GM12878 (cell line): ENCODE measurements around the gene GRIK1. TPM values are rescaled to one million over a fixed set of nuclear protein-coding genes. Genes with fewer than 3 reads are reported as not detected.

Experiments used
- ATAC-seq: fragments of 200-7000 bp; cut with Tn5 transposase; 3 replicates; pipeline ENCODE4 v1.9.1; 2020; ENCODE audit warnings: mild to moderate bottlenecking, moderate library complexity
- BruUV-seq: library from RNA; stranded (reverse); fragments of 400-500 nt; replicated peaks from 2 replicates; lab custom pipeline; 2021; lab: Mats Ljungman, UMichigan
- CTCF ChIA-PET: fragments of 300-600 bp; sonication (Branson Sonifier 250); formaldehyde crosslinking; extraction: SDS; loops from one replicate; lab custom pipeline; 2021; ENCODE audit warnings: inconsistent platforms; lab: Yijun Ruan, JAX
- POLR2A ChIA-PET: fragments of 350-600 bp; formaldehyde crosslinking; extraction: SDS; loops from one replicate; lab custom pipeline; 2021; ENCODE audit warnings: inconsistent platforms; lab: Charles Lee
- RAD21 ChIA-PET: fragments of 300-600 bp; sonication (Branson Sonifier 250); formaldehyde crosslinking; loops from one replicate; lab custom pipeline; 2023; ENCODE audit warnings: antibody characterized with exemption; ENCODE audit not compliant: unreplicated experiment; lab: Charles Lee
- SMC1A ChIA-PET: fragments of 300-600 bp; sonication (Branson Sonifier 250); formaldehyde crosslinking; loops from one replicate; lab custom pipeline; 2023; ENCODE audit not compliant: unreplicated experiment, uncharacterized antibody; lab: Charles Lee
- DNase-seq: peaks from one replicate; pipeline ENCODE4 v3.0.0-alpha.2; 2011; ENCODE audit warnings: low read depth, low spot score
- FAIRE-seq: peaks from 3 replicates; lab custom pipeline; 2011; peaks lifted over from hg19 to GRCh38; lab: Jason Lieb, UNC
- H2AFZ ChIP-seq: 2 replicates; pipeline ENCODE4 v1.6.0; 2011; ENCODE audit warnings: low read depth, low read length, control low read depth; ENCODE audit not compliant: control insufficient read depth
- H3K27ac ChIP-seq: 2 replicates; pipeline ENCODE4 v1.5.1; 2011; ENCODE audit warnings: control low read depth; ENCODE audit not compliant: control insufficient read depth, insufficient read depth
- H3K27me3 ChIP-seq, 2 experiments: replicated peaks in 1 of 2; 2 replicates each; pipeline versions ENCODE4 v1.6.0 to v1.6.1; 2011; ENCODE audit warnings: low read length in 1 of 2; ENCODE audit not compliant: control insufficient read depth in 2 of 2, insufficient read depth in 2 of 2
- H3K36me3 ChIP-seq, 2 experiments: 2 replicates each; pipeline ENCODE4 v1.5.1; 2011; ENCODE audit warnings: low read length in 1 of 2; ENCODE audit not compliant: control insufficient read depth in 2 of 2, insufficient read depth in 2 of 2
- H3K4me1 ChIP-seq: 2 replicates; pipeline ENCODE4 v1.6.1; 2011; ENCODE audit warnings: mild to moderate bottlenecking, low read length, moderate library complexity, mixed read lengths; ENCODE audit not compliant: control insufficient read depth, insufficient read depth
- H3K4me2 ChIP-seq: 2 replicates; pipeline ENCODE4 v1.6.0; 2011; ENCODE audit warnings: control low read depth; ENCODE audit not compliant: control insufficient read depth, insufficient read depth
- H3K4me3 ChIP-seq: fragments of 200-600 bp; sonication (generic); 2 replicates; pipeline ENCODE4 v1.5.1; 2016
- H3K79me2 ChIP-seq: 2 replicates; pipeline ENCODE4 v1.6.0; 2011; ENCODE audit warnings: low read length; ENCODE audit not compliant: control insufficient read depth, insufficient read depth
- H3K9ac ChIP-seq: 2 replicates; pipeline ENCODE4 v1.8.0; 2011; ENCODE audit warnings: low read length, control low read depth, mixed read lengths; ENCODE audit not compliant: control insufficient read depth, insufficient read depth
- H3K9me3 ChIP-seq: replicated peaks from 3 replicates; pipeline ENCODE4 v1.5.1; 2011; ENCODE audit warnings: mild to moderate bottlenecking, low read length; ENCODE audit not compliant: control insufficient read depth, insufficient read depth
- H4K20me1 ChIP-seq: 2 replicates; pipeline ENCODE4 v1.6.0; 2011; ENCODE audit not compliant: control insufficient read depth, insufficient read depth
- EED ChIP-seq: sonication (generic); IDR thresholded peaks from 2 replicates; pipeline ENCODE4 v1.6.1; 2016; ENCODE audit warnings: antibody characterized with exemption, low read depth
- EP300 ChIP-seq, 2 experiments: fragments of 150-350 bp in 1 of 2; IDR thresholded peaks; 2 replicates each; pipeline ENCODE4 v1.6.1; 2011 to 2012; ENCODE audit warnings: low read depth in 2 of 2, low read length in 2 of 2, borderline replicate concordance in 1 of 2, improper control_type of control experiment in 1 of 2, inconsistent platforms in 1 of 2; ENCODE audit not compliant: control insufficient read depth in 1 of 2
- IRF5 ChIP-seq: fragments of 450-650 bp; IDR thresholded peaks from 2 replicates; pipeline ENCODE4 v1.6.1; 2017; ENCODE audit warnings: borderline replicate concordance
- NBN ChIP-seq: fragments of 450-650 bp; IDR thresholded peaks from 2 replicates; pipeline ENCODE4 v1.6.1; 2016
- NR2C1 ChIP-seq: fragments of 450-650 bp; IDR thresholded peaks from 2 replicates; pipeline ENCODE4 v1.6.1; 2017; ENCODE audit warnings: antibody characterized with exemption, mild to moderate bottlenecking, moderate library complexity
- PRDM15 ChIP-seq: fragments of 450-650 bp; formaldehyde crosslinking; IDR thresholded peaks from 2 replicates; pipeline ENCODE4 v1.4.0; 2020; ENCODE audit warnings: mild to moderate bottlenecking, moderate library complexity
- SMAD5 ChIP-seq: IDR thresholded peaks from 2 replicates; pipeline ENCODE4 v1.6.1; 2016; ENCODE audit warnings: antibody characterized with exemption, low read depth
- TARDBP ChIP-seq: IDR thresholded peaks from 2 replicates; pipeline ENCODE4 v1.6.1; 2016; ENCODE audit warnings: borderline replicate concordance
- TCF7 ChIP-seq: IDR thresholded peaks from 2 replicates; pipeline ENCODE4 v1.6.1; 2014; ENCODE audit warnings: antibody characterized with exemption, borderline replicate concordance
- USF2 ChIP-seq: IDR thresholded peaks from 2 replicates; pipeline ENCODE4 v1.6.1; 2011; ENCODE audit warnings: low read depth, low read length, improper control_type of control experiment, borderline replicate concordance
- WRNIP1 ChIP-seq: IDR thresholded peaks from 2 replicates; pipeline ENCODE4 v1.6.1; 2011; ENCODE audit warnings: low read depth, low read length, improper control_type of control experiment, borderline replicate concordance
- YBX1 ChIP-seq: fragments of 450-650 bp; IDR thresholded peaks from 2 replicates; pipeline ENCODE4 v1.6.1; 2016; ENCODE audit warnings: antibody characterized with exemption
- ZBTB11 ChIP-seq: fragments of 450-650 bp; formaldehyde crosslinking; IDR thresholded peaks from 2 replicates; pipeline ENCODE4 v1.5.0; 2022; ENCODE audit warnings: mild to moderate bottlenecking, missing genetic modification characterization
- ZNF622 ChIP-seq: fragments of 450-650 bp; IDR thresholded peaks from 2 replicates; pipeline ENCODE4 v1.6.1; 2017; ENCODE audit warnings: mild to moderate bottlenecking, inconsistent platforms
- WGBS: methylation state at CpG from one replicate; pipeline ENCODE4 v1.1.6; 2016; ENCODE audit warnings: low lambda C conversion rate; ENCODE audit not compliant: insufficient replicate concordance, insufficient coverage; ENCODE audit errors: missing lambda C conversion rate; 5-methylcytosine and 5-hydroxymethylcytosine counted together
- in situ Hi-C: fragments of 300-500 bp; cut with MboI; formaldehyde crosslinking; loops from 9 replicates; pipeline ENCODE4 v1.14.3; 2018; ENCODE audit warnings: mixed read lengths
- intact Hi-C: fragments of 100-400 bp; cut with micrococcal nuclease; formaldehyde crosslinking; loops from one replicate; pipeline ENCODE4 v1.14.2; 2022; ENCODE audit not compliant: unreplicated experiment
- polyA plus RNA-seq, 11 experiments: library from polyadenylated mRNA; depleted of rRNA in 4 of 11; unstranded in 6 of 11; stranded (reverse) in 5 of 11; fragments of >200 nt; fragmentation: Nextera tagmentation in 4 of 11; fragmentation: Illumina TruSeq in 1 of 11; extraction: Ambion mirVana in 4 of 11; extraction: Trizol in 1 of 11; gene quantifications; 1 replicate in 1 of 11; 2 replicates in 10 of 11; pipeline versions ENCODE4 v1.2.1 to v1.2.3, GENCODE V29; 2011 to 2016; ENCODE audit warnings: inconsistent platforms in 2 of 11, missing spikeins in 2 of 11, low read depth in 1 of 11
- total RNA-seq, 4 experiments: library from RNA; depleted of rRNA in 3 of 4; stranded (reverse); fragments of >200 nt in 3 of 4; fragmentation: Illumina TruSeq in 1 of 4; extraction: Trizol in 1 of 4; gene quantifications; 2 replicates each; pipeline versions ENCODE4 v1.2.1 to v1.2.3, GENCODE V29; 2013 to 2021

GRIK1 gene
- total and polyA plus RNA-seq, 10 of the 15 experiments (the other 5 are each of a cell fraction or from before 2014, with no cell fraction given): 0.05 to 0.13 (median 0.09) TPM; not detected in 7

- RAD21 ChIA-PET: no interaction called here
- DNase-seq (no peak), FAIRE-seq (no peak), ATAC-seq (no peak)
- Histone ChIP-seq H3K4me2 (no peak overlapping the region), H3K9me3 (no peaks in the 10 kb centered on the region), H4K20me1 (no peaks in the 10 kb centered on the region), H3K27ac (no peak overlapping the region), H3K27me3 (no peaks in the 10 kb centered on the region; a peak in 1 of 4 replicates), H3K79me2 (no peaks in the 10 kb centered on the region), H3K36me3 (no peaks in the 10 kb centered on the region), H2AFZ (no peak overlapping the region), H3K4me1 (no peaks in the 10 kb centered on the region), H3K4me3 (no peak overlapping the region), H3K9ac (no peak overlapping the region)
- 66% methylated on average over 7 of the region's 7 CpGs for WGBS
- in situ Hi-C loops (no loop called here), intact Hi-C loops (no loop called here)
- no TSS peak for BruUV-seq
- POLR2A ChIA-PET: no interaction called here
- CTCF ChIA-PET: no interaction called here
- SMC1A ChIA-PET: no interaction called here
- no peak for TF ChIP-seq TCF7
- TF ChIP-seq NR2C1: no peak
- TF ChIP-seq ZNF622: no peak
- no peak for TF ChIP-seq YBX1
- TF ChIP-seq EP300 (IDR thresholded peaks at IDR 0.05; ENCODE audit: borderline replicate concordance in 1 of 2, control insufficient read depth in 1 of 2, low read depth in 2 of 2, low read length in 2 of 2): no peak
- no peak for TF ChIP-seq USF2
- no peak for TF ChIP-seq PRDM15 (CRISPR knock-in tag)
- no peak for TF ChIP-seq TARDBP
- TF ChIP-seq SMAD5: no peak
- no peak for TF ChIP-seq NBN
- no peak for TF ChIP-seq EED
- TF ChIP-seq WRNIP1: no peak
- no peak for TF ChIP-seq IRF5
- TF ChIP-seq ZBTB11 (CRISPR knock-in tag): no peak
Observed at GRCh38 chr21:29751473-29752185, 188.2 kb downstream of the GRIK1 start.
